Endodermal cell (in vitro differentiated cells): ENCODE results near the gene RPP38. TPM values are rescaled to one million over a fixed set of nuclear protein-coding genes. Genes with fewer than 3 reads are reported as not detected.

Source experiments
- DNase-seq: peaks from one replicate; pipeline ENCODE4 v3.0.0-alpha.2; 2017
- H3K27ac ChIP-seq: 2 replicates; pipeline ENCODE4 v1.5.1; 2013; ENCODE audit warnings: mild to moderate bottlenecking, low read depth, low read length, moderate library complexity
- H3K27me3 ChIP-seq: 2 replicates; pipeline ENCODE4 v1.6.1; 2013; ENCODE audit warnings: mild to moderate bottlenecking, low read length, moderate library complexity; ENCODE audit not compliant: insufficient read depth, control insufficient read depth, poor library complexity, severe bottlenecking
- H3K36me3 ChIP-seq: 2 replicates; pipeline ENCODE4 v1.7.0; 2013; ENCODE audit warnings: mild to moderate bottlenecking, low read length, moderate library complexity; ENCODE audit not compliant: control insufficient read depth, insufficient read depth
- H3K4me1 ChIP-seq: one replicate; pipeline ENCODE4 v1.7.0; 2013; ENCODE audit warnings: low read length; ENCODE audit not compliant: control insufficient read depth, insufficient read depth
- H3K4me3 ChIP-seq: 2 replicates; pipeline ENCODE4 v1.5.1; 2013; ENCODE audit warnings: mild to moderate bottlenecking, low read length, moderate library complexity
- H3K9ac ChIP-seq: 2 replicates; pipeline ENCODE4 v1.6.1; 2013; ENCODE audit warnings: mild to moderate bottlenecking, low read length, moderate library complexity; ENCODE audit not compliant: poor library complexity, severe bottlenecking; ENCODE audit errors: extremely low read depth
- H3K9me3 ChIP-seq: 2 replicates; pipeline ENCODE4 v1.6.1; 2013; ENCODE audit warnings: mild to moderate bottlenecking, low read length, moderate library complexity; ENCODE audit not compliant: control insufficient read depth
- H3K27ac Mint-ChIP-seq: 2 replicates; pipeline ENCODE4 v1.8.0; 2020; ENCODE audit warnings: mixed read lengths
- H3K27me3 Mint-ChIP-seq: 2 replicates; pipeline ENCODE4 v1.8.0; 2021; ENCODE audit warnings: mild to moderate bottlenecking, mixed read lengths; ENCODE audit not compliant: insufficient read depth
- H3K36me3 Mint-ChIP-seq: 2 replicates; pipeline ENCODE4 v1.8.0; 2020; ENCODE audit warnings: low read depth, mixed read lengths
- H3K4me1 Mint-ChIP-seq: 2 replicates; pipeline ENCODE4 v1.8.0; 2020; ENCODE audit warnings: mixed read lengths
- H3K4me3 Mint-ChIP-seq: 2 replicates; pipeline ENCODE4 v1.8.0; 2020; ENCODE audit warnings: mild to moderate bottlenecking, moderate library complexity, mixed read lengths
- H3K9me3 Mint-ChIP-seq: 2 replicates; pipeline ENCODE4 v1.8.0; 2020; ENCODE audit warnings: mild to moderate bottlenecking, mixed read lengths
- CTCF ChIP-seq: fragments of 200-600 bp; sonication (generic); conservative IDR thresholded peaks from 2 replicates; pipeline ENCODE4 v1.5.0; 2021; ENCODE audit warnings: antibody characterized with exemption, mild to moderate bottlenecking
- WGBS, 2 experiments: methylation state at CpG; one replicate each; pipeline versions ENCODE4 v1.1.5 to v1.1.7; 2013; ENCODE audit warnings: missing lambda C conversion rate in 2 of 2, mixed read lengths in 1 of 2; ENCODE audit not compliant: insufficient coverage in 1 of 2, insufficient read length in 1 of 2; 5-methylcytosine and 5-hydroxymethylcytosine counted together
- total RNA-seq, 2 donors: library from RNA; stranded (reverse); fragmentation: NEBNext Ultra II Directional in 1 of 2; extraction: Animal tissue kit (Norgen Biotek cat#: 25700) in 1 of 2; gene quantifications; 2 replicates in 1 of 2; 3 replicates in 1 of 2; pipeline ENCODE4 v1.2.1, GENCODE V29; 2021

RPP38 gene
- total RNA-seq, 2 donors from 2014 or later = 23.6 to 24.8 TPM

GRCh38 chr10:15136129-15137035, 39.2 kb downstream of the RPP38 start:
- DNase-seq = no peak
- Histone ChIP-seq H3K4me3 (no peak overlapping the region), H3K9me3 (no peaks in the 10 kb centered on the region), H3K9ac (no peak overlapping the region), H3K27me3 (no peaks in the 10 kb centered on the region), H3K36me3 (peaks cover 65% of the 10 kb centered on the region), H3K4me1 (no peaks in the 10 kb centered on the region), H3K27ac (no peak overlapping the region)
- 96 to 97% methylated on average over 9 to 11 of the region's 11 CpGs for WGBS, 2 experiments
- H3K27me3 Mint-ChIP-seq = no peaks in the 10 kb centered on the region
- peaks cover 56% of the 10 kb centered on the region for H3K36me3 Mint-ChIP-seq
- TF ChIP-seq CTCF = no peak
- H3K4me3 Mint-ChIP-seq = no peak overlapping the region
- H3K9me3 Mint-ChIP-seq = no peaks in the 10 kb centered on the region
- no peak overlapping the region for H3K27ac Mint-ChIP-seq
- peaks cover 5% of the 10 kb centered on the region for H3K4me1 Mint-ChIP-seq

- Histone ChIP-seq H3K4me3 (no peak overlapping the region), H3K27me3 (no peaks in the 10 kb centered on the region), H3K9ac (no peak overlapping the region), H3K36me3 (peaks cover 59% of the 10 kb centered on the region), H3K4me1 (peaks cover 3% of the 10 kb centered on the region), H3K9me3 (no peaks in the 10 kb centered on the region), H3K27ac (no peak overlapping the region)
- no peaks in the 10 kb centered on the region for H3K27me3 Mint-ChIP-seq
- H3K4me3 Mint-ChIP-seq = no peak overlapping the region
- 93 to 100% methylated on average over 4 of the region's 4 CpGs for WGBS, 2 experiments
- H3K9me3 Mint-ChIP-seq = no peaks in the 10 kb centered on the region
- peaks cover 52% of the 10 kb centered on the region for H3K36me3 Mint-ChIP-seq
- no peak for TF ChIP-seq CTCF
- H3K27ac Mint-ChIP-seq = no peak overlapping the region
- DNase-seq = no peak
- H3K4me1 Mint-ChIP-seq = peaks cover 11% of the 10 kb centered on the region
Observed at GRCh38 chr10:15137036-15137359, 39.8 kb downstream of the RPP38 start.

- no peak overlapping the region for H3K27ac Mint-ChIP-seq
- TF ChIP-seq CTCF = no peak
- Histone ChIP-seq H3K4me1 (peaks cover 3% of the 10 kb centered on the region), H3K36me3 (peaks cover 56% of the 10 kb centered on the region), H3K9me3 (no peaks in the 10 kb centered on the region), H3K4me3 (no peak overlapping the region), H3K9ac (no peak overlapping the region), H3K27me3 (no peaks in the 10 kb centered on the region), H3K27ac (no peak overlapping the region)
- no peak overlapping the region for H3K4me3 Mint-ChIP-seq
- peaks cover 50% of the 10 kb centered on the region for H3K36me3 Mint-ChIP-seq
- DNase-seq = no peak
- peaks cover 12% of the 10 kb centered on the region for H3K4me1 Mint-ChIP-seq
- WGBS, 2 experiments = 97% methylated on average over 1 of the region's 1 CpG; no CpG with 5 or more reads in 1 of the 2 experiments
- no peaks in the 10 kb centered on the region for H3K9me3 Mint-ChIP-seq
- H3K27me3 Mint-ChIP-seq = no peaks in the 10 kb centered on the region
Observed at GRCh38 chr10:15137636-15138035, 40.5 kb downstream of the RPP38 start.
